H1 (cell line): ENCODE data around the gene BAIAP2. TPM values are rescaled to one million over a fixed set of nuclear protein-coding genes. Genes with fewer than 3 reads are reported as not detected.

Experiments used
- CTCF ChIP-seq, 3 experiments: IDR thresholded peaks; 1 replicate in 2 of 3; 2 replicates in 1 of 3; pipeline versions ENCODE4 v1.5.1 to v1.6.1; 2011; ENCODE audit warnings: low read length in 3 of 3, mild to moderate bottlenecking in 3 of 3, inconsistent platforms in 2 of 3, low read depth in 1 of 3, moderate library complexity in 1 of 3; ENCODE audit not compliant: insufficient read depth in 1 of 3; ENCODE audit errors: control extremely low read depth in 1 of 3
- EP300 ChIP-seq, 2 experiments: IDR thresholded peaks; 1 replicate in 1 of 2; 2 replicates in 1 of 2; pipeline ENCODE4 v1.6.1; 2011 to 2012; ENCODE audit warnings: low read depth in 2 of 2, low read length in 2 of 2, mild to moderate bottlenecking in 2 of 2, borderline replicate concordance in 1 of 2, inconsistent platforms in 1 of 2, moderate library complexity in 1 of 2
- NANOG ChIP-seq: IDR thresholded peaks from 2 replicates; pipeline ENCODE4 v1.6.1; 2011; ENCODE audit warnings: low read length, low read depth, mild to moderate bottlenecking, inconsistent platforms; ENCODE audit not compliant: insufficient read depth, poor library complexity, severe bottlenecking
- polyA plus RNA-seq, 7 experiments: library from polyadenylated mRNA; depleted of rRNA in 3 of 7; stranded (reverse) in 5 of 7; unstranded in 2 of 7; fragments of >200 nt in 5 of 7; fragments of 200-250 nt in 2 of 7; gene quantifications; 1 replicate in 5 of 7; 2 replicates in 1 of 7; 4 replicates in 1 of 7; pipeline versions ENCODE4 v1.2.1 to v1.2.3, GENCODE V29; 2011 to 2013; ENCODE audit warnings: missing spikeins in 2 of 7, mixed read lengths in 2 of 7
- total RNA-seq: library from RNA; stranded (reverse); fragmentation: NEBNext Ultra II Directional; extraction: Animal tissue kit (Norgen Biotek cat#: 25700); gene quantifications from 2 replicates; pipeline ENCODE4 v1.2.1, GENCODE V29; 2021

The BAIAP2 gene
- total and polyA plus RNA-seq, 2 of the 8 experiments (the other 6 are each of a cell fraction or from before 2014, with no cell fraction given) = 10.0 to 22.8 TPM

- TF ChIP-seq CTCF (IDR thresholded peaks at IDR 0.05; ENCODE audit: control extremely low read depth in 1 of 3, insufficient read depth in 1 of 3, low read depth in 1 of 3, low read length in 3 of 3) (peak in 2 of 3 experiments; percentile 23 to 31; a peak in 2 of 4 replicates), NANOG (no peak), EP300 (IDR thresholded peaks at IDR 0.05; ENCODE audit: borderline replicate concordance in 1 of 2, low read depth in 2 of 2, low read length in 2 of 2) (no peak)
Observed at GRCh38 chr17:81037798-81038733, 3.1 kb downstream of the BAIAP2 start (continued).
